ENCODE results near the gene CEP57L1. TPM values are rescaled to one million over a fixed set of nuclear protein-coding genes. Genes with fewer than 3 reads are reported as not detected.
"Not testable (repeated sequence)": the region's sequence is repeated elsewhere in the genome, so short reads cannot be mapped to it uniquely, and the experiment has no call there.

CEP57L1 gene
- polyA plus RNA-seq, 4 donors = 3.0 to 11.3 (median 8.4) TPM

DNA sequence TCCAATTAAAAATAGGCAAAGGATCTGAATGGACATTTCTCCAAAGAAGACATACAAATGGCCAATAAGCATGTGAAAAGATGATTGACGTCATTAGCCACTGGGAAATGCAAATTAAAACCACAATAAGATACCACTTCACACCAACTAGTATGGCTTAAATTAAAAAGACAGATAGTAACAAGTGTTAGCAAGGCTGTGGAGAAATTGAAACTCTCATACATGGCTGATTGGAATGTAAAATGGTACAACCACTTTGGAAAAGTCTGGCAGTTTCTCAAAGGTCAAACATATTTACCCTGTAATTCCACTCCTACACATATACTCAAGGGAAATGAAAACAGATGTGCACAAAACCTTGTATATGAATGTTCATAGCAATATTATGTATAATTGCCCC, 83.6 kb downstream of the CEP57L1 start:
- H3K4me1 ChIP-seq (ENCODE audit: control insufficient read depth in 3 of 3, insufficient read depth in 2 of 3, low read depth in 1 of 3, low read length in 2 of 3) = no peaks in the 10 kb centered on the region
- no peak overlapping the region for H3K27ac ChIP-seq (ENCODE audit: low read depth in 1 of 3, low read length in 2 of 3)
- no peaks in the 10 kb centered on the region for H3K27me3 ChIP-seq (ENCODE audit: control insufficient read depth in 3 of 3, insufficient read depth in 3 of 3, low read length in 3 of 3)
- no peaks in the 10 kb centered on the region for H3K9me3 ChIP-seq (ENCODE audit: control insufficient read depth in 2 of 2, insufficient read depth in 1 of 2, low read depth in 1 of 2, low read length in 1 of 2)
- FAIRE-seq (no peak), DNase-seq (no peak)
- WGBS, 3 donors = 0 to 78% (median 35%) methylated on average over 1 of the region's 1 CpG
- no peaks in the 10 kb centered on the region for H3K36me3 ChIP-seq (ENCODE audit: control insufficient read depth in 3 of 3, insufficient read depth in 2 of 3, low read depth in 1 of 3, low read length in 3 of 3)
- H3K4me3 ChIP-seq (ENCODE audit: low read depth in 1 of 3, low read length in 3 of 3) = no peak overlapping the region

DNA sequence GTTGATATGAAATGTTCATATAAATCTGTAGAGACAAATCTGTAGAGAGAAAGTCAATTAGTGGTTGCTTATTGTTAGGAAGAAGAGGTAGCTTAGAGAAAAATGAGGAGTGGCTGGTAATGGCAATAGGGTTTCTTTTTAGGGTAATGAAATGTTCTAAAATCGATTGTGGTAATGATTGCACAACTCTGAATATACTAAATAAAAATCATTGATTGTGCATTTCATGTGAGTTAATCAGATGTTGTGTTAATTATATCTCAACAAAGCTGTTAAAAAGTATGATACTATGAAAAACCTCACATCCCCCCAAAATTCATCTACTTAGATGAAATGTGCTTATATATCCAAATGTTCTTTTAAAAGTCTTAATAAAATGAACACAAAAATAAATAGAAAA, 84.2 kb downstream of the CEP57L1 start:
- WGBS, 3 donors = 36 to 64% (median 50%) methylated on average over 1 of the region's 1 CpG
- Histone ChIP-seq H3K9me3 (ENCODE audit: control insufficient read depth in 2 of 2, insufficient read depth in 1 of 2, low read depth in 1 of 2, low read length in 1 of 2) (no peaks in the 10 kb centered on the region), H3K4me1 (ENCODE audit: control insufficient read depth in 3 of 3, insufficient read depth in 2 of 3, low read depth in 1 of 3, low read length in 2 of 3) (no peaks in the 10 kb centered on the region), H3K27ac (ENCODE audit: low read depth in 1 of 3, low read length in 2 of 3) (no peak overlapping the region), H3K36me3 (ENCODE audit: control insufficient read depth in 3 of 3, insufficient read depth in 2 of 3, low read depth in 1 of 3, low read length in 3 of 3) (no peaks in the 10 kb centered on the region), H3K4me3 (ENCODE audit: low read depth in 1 of 3, low read length in 3 of 3) (no peak overlapping the region), H3K27me3 (ENCODE audit: control insufficient read depth in 3 of 3, insufficient read depth in 3 of 3, low read length in 3 of 3) (peaks cover 0 to under 1% (median 0%) of the 10 kb centered on the region in 3 donors)
- DNase-seq (no peak), FAIRE-seq (no peak)

DNA sequence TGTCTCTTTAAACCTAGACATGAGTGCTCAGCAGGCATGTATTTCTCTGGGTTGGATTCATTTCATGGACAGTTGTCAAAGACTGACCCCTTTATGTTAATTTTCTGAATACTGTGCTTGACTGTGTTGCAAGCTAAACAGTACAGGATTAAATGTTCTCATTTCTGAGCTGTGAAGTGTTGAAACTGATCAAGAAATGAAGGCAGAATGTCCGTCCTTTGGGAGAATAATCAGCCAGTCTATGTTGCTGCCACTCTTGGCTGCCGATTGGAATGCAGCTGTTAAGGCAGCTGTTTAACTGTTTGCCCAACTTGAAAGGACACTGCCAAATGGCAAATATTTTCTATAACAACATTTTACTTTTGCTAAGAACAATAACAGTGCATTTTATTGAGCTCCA, 87.3 kb downstream of the CEP57L1 start:
- H3K4me3 ChIP-seq (ENCODE audit: low read depth in 1 of 3, low read length in 3 of 3) = no peak overlapping the region

DNA sequence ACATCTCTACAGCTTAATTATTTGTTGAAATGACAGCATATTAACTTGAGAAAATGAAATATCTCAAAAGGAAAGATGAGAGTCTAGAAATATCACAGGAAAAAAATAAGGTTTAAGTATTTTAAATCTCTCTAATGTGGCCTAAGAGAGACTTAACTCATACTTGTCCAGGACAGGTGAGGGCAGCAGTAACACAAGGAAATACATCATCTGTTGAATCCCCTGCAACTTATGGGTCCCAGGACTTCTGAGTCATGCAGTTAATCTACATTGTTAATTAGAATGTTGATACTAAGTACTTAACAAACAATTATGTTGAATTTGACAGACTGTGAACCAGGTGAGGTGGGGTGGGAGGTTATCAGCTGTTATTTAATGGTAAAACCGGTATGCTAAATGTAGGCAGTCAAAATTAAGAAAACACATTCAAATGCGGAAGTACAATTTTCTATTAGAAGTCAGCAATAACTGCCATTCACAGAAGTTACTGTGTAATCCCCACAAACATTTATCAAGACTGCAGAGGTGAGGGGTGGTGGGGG, 87.9 kb downstream of the CEP57L1 start:
- no peak for FAIRE-seq
- H3K27me3 ChIP-seq (ENCODE audit: control insufficient read depth in 3 of 3, insufficient read depth in 3 of 3, low read length in 3 of 3) = peaks cover 0 to 2% (median 0%) of the 10 kb centered on the region in 3 donors
- DNase-seq = peak; percentile 16 to 41
- H3K4me3 ChIP-seq (ENCODE audit: low read depth in 1 of 3, low read length in 3 of 3) = no peak overlapping the region
- no peaks in the 10 kb centered on the region for H3K4me1 ChIP-seq (ENCODE audit: control insufficient read depth in 3 of 3, insufficient read depth in 2 of 3, low read depth in 1 of 3, low read length in 2 of 3)
- no peaks in the 10 kb centered on the region for H3K36me3 ChIP-seq (ENCODE audit: control insufficient read depth in 3 of 3, insufficient read depth in 2 of 3, low read depth in 1 of 3, low read length in 3 of 3)
- no peaks in the 10 kb centered on the region for H3K9me3 ChIP-seq (ENCODE audit: control insufficient read depth in 2 of 2, insufficient read depth in 1 of 2, low read depth in 1 of 2, low read length in 1 of 2)
- H3K27ac ChIP-seq (ENCODE audit: low read depth in 1 of 3, low read length in 2 of 3) = no peak overlapping the region
- WGBS, 3 donors = 9 to 37% (median 24%) methylated on average over 2 of the region's 2 CpGs

More for the DNA sequence above, 87.3 kb downstream of the CEP57L1 start:
- 42 to 49% (median 43%) methylated on average over 2 of the region's 2 CpGs for WGBS, 3 donors
- H3K27me3 ChIP-seq (ENCODE audit: control insufficient read depth in 3 of 3, insufficient read depth in 3 of 3, low read length in 3 of 3) = peaks cover 0 to 2% (median 0%) of the 10 kb centered on the region in 3 donors
- no peak for FAIRE-seq
- no peaks in the 10 kb centered on the region for H3K36me3 ChIP-seq (ENCODE audit: control insufficient read depth in 3 of 3, insufficient read depth in 2 of 3, low read depth in 1 of 3, low read length in 3 of 3)
- no peaks in the 10 kb centered on the region for H3K4me1 ChIP-seq (ENCODE audit: control insufficient read depth in 3 of 3, insufficient read depth in 2 of 3, low read depth in 1 of 3, low read length in 2 of 3)
- no peaks in the 10 kb centered on the region for H3K9me3 ChIP-seq (ENCODE audit: control insufficient read depth in 2 of 2, insufficient read depth in 1 of 2, low read depth in 1 of 2, low read length in 1 of 2)
- H3K27ac ChIP-seq (ENCODE audit: low read depth in 1 of 3, low read length in 2 of 3) = no peak overlapping the region
- DNase-seq = no peak

DNA sequence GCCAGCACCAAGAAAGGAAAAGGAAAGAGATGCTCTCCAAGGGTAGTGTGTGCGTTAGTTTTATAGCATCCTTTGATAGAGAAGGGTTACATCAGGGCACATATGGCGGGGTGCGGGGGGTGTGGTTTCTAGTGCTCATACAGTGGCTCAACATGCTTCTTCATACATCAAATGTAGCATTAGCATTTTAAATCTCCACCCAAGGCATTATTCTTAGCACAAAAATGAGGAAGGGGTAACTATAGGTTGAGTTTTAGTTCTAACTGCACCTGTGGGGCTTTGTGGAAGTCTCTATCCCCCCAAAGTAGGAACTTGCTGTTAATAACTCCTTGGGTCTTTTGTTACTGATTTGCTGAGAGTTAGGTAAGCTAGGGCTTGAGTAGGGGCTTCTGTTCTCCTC, 89.3 kb downstream of the CEP57L1 start:
- 55 to 72% (median 57%) methylated on average over 3 of the region's 3 CpGs for WGBS, 3 donors
- no peaks in the 10 kb centered on the region for H3K9me3 ChIP-seq (ENCODE audit: control insufficient read depth in 2 of 2, insufficient read depth in 1 of 2, low read depth in 1 of 2, low read length in 1 of 2)
- DNase-seq (no peak), FAIRE-seq (no peak)
- no peak overlapping the region for H3K4me3 ChIP-seq (ENCODE audit: low read depth in 1 of 3, low read length in 3 of 3)
- no peaks in the 10 kb centered on the region for H3K4me1 ChIP-seq (ENCODE audit: control insufficient read depth in 3 of 3, insufficient read depth in 2 of 3, low read depth in 1 of 3, low read length in 2 of 3)
- peaks cover 0 to 2% (median 0%) of the 10 kb centered on the region in 3 donors for H3K27me3 ChIP-seq (ENCODE audit: control insufficient read depth in 3 of 3, insufficient read depth in 3 of 3, low read length in 3 of 3)
- no peak overlapping the region for H3K27ac ChIP-seq (ENCODE audit: low read depth in 1 of 3, low read length in 2 of 3)
- no peaks in the 10 kb centered on the region for H3K36me3 ChIP-seq (ENCODE audit: control insufficient read depth in 3 of 3, insufficient read depth in 2 of 3, low read depth in 1 of 3, low read length in 3 of 3)

DNA sequence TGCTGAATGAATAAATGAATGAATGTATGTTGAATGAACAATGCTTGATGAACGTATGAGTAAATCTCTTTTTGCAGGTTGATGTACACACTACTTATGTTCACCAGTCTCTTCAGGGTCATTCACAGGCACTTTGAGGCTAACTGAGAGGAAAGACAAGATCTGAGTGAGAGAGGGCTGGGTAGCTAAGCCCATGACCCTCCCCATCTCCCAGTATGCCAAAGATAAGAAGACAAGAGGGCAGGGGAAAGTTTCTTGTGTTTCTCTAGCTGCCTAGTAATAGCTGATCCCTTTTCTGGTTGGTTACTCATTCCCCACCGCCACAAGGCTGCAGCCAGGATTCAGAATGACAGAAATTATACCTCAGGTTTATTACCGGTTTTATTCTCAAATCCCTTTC, 90.7 kb downstream of the CEP57L1 start:
- DNase-seq (no peak), FAIRE-seq (no peak)
- Histone ChIP-seq H3K4me1 (ENCODE audit: control insufficient read depth in 3 of 3, insufficient read depth in 2 of 3, low read depth in 1 of 3, low read length in 2 of 3) (no peaks in the 10 kb centered on the region), H3K36me3 (ENCODE audit: control insufficient read depth in 3 of 3, insufficient read depth in 2 of 3, low read depth in 1 of 3, low read length in 3 of 3) (no peaks in the 10 kb centered on the region), H3K27ac (ENCODE audit: low read depth in 1 of 3, low read length in 2 of 3) (no peak overlapping the region), H3K27me3 (ENCODE audit: control insufficient read depth in 3 of 3, insufficient read depth in 3 of 3, low read length in 3 of 3) (peaks cover 0 to 2% (median 0%) of the 10 kb centered on the region in 3 donors), H3K4me3 (ENCODE audit: low read depth in 1 of 3, low read length in 3 of 3) (no peak overlapping the region), H3K9me3 (ENCODE audit: control insufficient read depth in 2 of 2, insufficient read depth in 1 of 2, low read depth in 1 of 2, low read length in 1 of 2) (peaks cover 0 to 3% of the 10 kb centered on the region in 2 donors)
- 55 to 74% (median 59%) methylated on average over 3 of the region's 3 CpGs for WGBS, 3 donors

DNA sequence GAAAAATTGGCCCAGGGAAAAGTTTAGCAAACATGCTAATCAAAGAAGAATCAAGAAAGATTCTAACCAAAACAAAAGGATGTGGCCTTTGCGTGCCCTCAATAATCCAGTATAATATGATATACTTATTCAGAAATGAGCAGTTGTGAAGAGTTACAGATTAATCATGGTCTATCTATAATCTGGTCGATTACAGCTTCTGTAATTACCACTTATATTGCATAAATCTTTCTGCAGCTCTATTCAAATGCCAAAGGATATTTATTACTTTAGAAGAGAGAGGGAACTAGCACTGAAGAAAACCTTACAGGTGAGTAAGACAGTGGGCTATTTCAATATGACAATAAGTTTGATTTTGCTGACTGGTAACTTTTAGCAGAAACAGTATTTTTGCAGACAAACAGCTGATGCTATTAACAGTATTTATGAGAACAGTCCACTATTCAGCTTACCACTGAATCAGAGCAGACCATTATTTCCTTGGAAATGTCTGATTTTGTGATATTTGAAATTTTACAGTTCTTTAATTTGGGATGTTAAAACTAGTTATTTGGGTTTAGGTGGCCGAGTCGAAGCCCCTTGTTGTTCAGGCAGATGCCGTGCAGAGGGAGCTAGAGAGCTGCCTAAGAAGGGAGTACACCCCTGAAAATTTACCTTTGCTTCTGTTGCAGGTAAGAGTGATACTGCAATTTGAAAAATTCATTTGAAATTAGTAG, 92.2 kb downstream of the CEP57L1 start:
- Histone ChIP-seq H3K36me3 (ENCODE audit: control insufficient read depth in 3 of 3, insufficient read depth in 2 of 3, low read depth in 1 of 3, low read length in 3 of 3) (no peaks in the 10 kb centered on the region), H3K4me3 (ENCODE audit: low read depth in 1 of 3, low read length in 3 of 3) (no peak overlapping the region), H3K27ac (ENCODE audit: low read depth in 1 of 3, low read length in 2 of 3) (no peak overlapping the region), H3K27me3 (ENCODE audit: control insufficient read depth in 3 of 3, insufficient read depth in 3 of 3, low read length in 3 of 3) (peaks cover 0 to 2% (median 0%) of the 10 kb centered on the region in 3 donors), H3K4me1 (ENCODE audit: control insufficient read depth in 3 of 3, insufficient read depth in 2 of 3, low read depth in 1 of 3, low read length in 2 of 3) (no peaks in the 10 kb centered on the region), H3K9me3 (ENCODE audit: control insufficient read depth in 2 of 2, insufficient read depth in 1 of 2, low read depth in 1 of 2, low read length in 1 of 2) (peaks cover 1 to 15% of the 10 kb centered on the region in 2 donors)
- FAIRE-seq = peak; percentile 5
- 8 to 21% (median 13%) methylated on average over 5 of the region's 5 CpGs for WGBS, 3 donors
- peak; percentile 71 to 72 for DNase-seq

DNA sequence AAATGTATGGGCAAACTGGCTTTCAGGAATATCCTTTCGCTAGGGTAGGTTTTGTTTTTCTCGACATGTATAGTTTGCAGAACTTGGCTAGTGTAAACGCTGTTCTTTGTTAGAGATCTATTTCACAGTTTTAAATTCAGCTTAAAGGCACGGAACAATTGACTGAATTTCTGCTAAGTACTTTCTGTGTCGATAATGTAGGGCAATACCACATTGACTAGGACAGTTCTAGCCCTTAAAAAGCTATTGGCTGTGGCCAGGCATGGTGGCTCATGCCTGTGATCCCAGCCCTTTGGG, 92.8 kb downstream of the CEP57L1 start:
- Histone ChIP-seq H3K36me3 (ENCODE audit: control insufficient read depth in 3 of 3, insufficient read depth in 2 of 3, low read depth in 1 of 3, low read length in 3 of 3) (no peaks in the 10 kb centered on the region), H3K27me3 (ENCODE audit: control insufficient read depth in 3 of 3, insufficient read depth in 3 of 3, low read length in 3 of 3) (peaks cover 0 to 2% (median 0%) of the 10 kb centered on the region in 3 donors), H3K9me3 (ENCODE audit: control insufficient read depth in 2 of 2, insufficient read depth in 1 of 2, low read depth in 1 of 2, low read length in 1 of 2) (peaks cover 1 to 15% of the 10 kb centered on the region in 2 donors), H3K27ac (ENCODE audit: low read depth in 1 of 3, low read length in 2 of 3) (no peak overlapping the region), H3K4me1 (ENCODE audit: control insufficient read depth in 3 of 3, insufficient read depth in 2 of 3, low read depth in 1 of 3, low read length in 2 of 3) (no peaks in the 10 kb centered on the region), H3K4me3 (ENCODE audit: low read depth in 1 of 3, low read length in 3 of 3) (no peak overlapping the region)
- 27 to 30% (median 27%) methylated on average over 5 of the region's 5 CpGs for WGBS, 3 donors
- DNase-seq (no peak), FAIRE-seq (no peak)

DNA sequence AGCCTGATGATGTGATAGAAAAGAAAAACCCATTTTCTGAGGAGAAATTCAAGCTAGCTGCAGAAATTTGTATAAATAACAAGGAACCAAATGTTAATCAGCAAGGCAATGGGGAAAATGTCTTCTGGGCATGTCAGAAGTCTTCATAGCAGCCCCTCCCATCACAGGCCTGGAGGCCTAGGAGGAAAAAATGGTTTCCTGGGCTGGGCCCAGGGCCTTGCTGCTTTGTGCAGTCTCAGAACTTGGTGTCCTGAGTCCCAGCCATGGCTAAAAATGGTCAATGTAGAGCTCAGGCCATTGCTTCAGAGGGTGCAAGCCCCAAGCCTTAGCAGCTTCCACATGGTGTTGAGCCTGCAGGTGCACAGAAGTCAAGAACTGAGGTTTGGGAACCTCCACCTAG, 96.1 kb downstream of the CEP57L1 start:
- not testable (repeated sequence) for DNase-seq; H3K27me3 ChIP-seq (ENCODE audit: control insufficient read depth in 3 of 3, insufficient read depth in 3 of 3, low read length in 3 of 3); H3K36me3 ChIP-seq (ENCODE audit: control insufficient read depth in 3 of 3, insufficient read depth in 2 of 3, low read depth in 1 of 3, low read length in 3 of 3); H3K27ac ChIP-seq (ENCODE audit: low read depth in 1 of 3, low read length in 2 of 3); H3K4me1 ChIP-seq (ENCODE audit: control insufficient read depth in 3 of 3, insufficient read depth in 2 of 3, low read depth in 1 of 3, low read length in 2 of 3); FAIRE-seq; H3K4me3 ChIP-seq (ENCODE audit: low read depth in 1 of 3, low read length in 3 of 3)
- H3K9me3 ChIP-seq (ENCODE audit: control insufficient read depth in 2 of 2, insufficient read depth in 1 of 2, low read depth in 1 of 2, low read length in 1 of 2) = peaks cover 1 to 15% of the 10 kb centered on the region in 2 donors
